K562 (cell line): ENCODE data around the gene FBXO28. TPM values are rescaled to one million over a fixed set of nuclear protein-coding genes. Genes with fewer than 3 reads are reported as not detected.

ENCODE experiments used
- ATAC-seq: fragments of 200-7000 bp; cut with Tn5 transposase; 3 replicates; pipeline ENCODE4 v1.9.1; 2020; ENCODE audit warnings: moderate library complexity
- BruUV-seq: library from RNA; stranded (reverse); fragments of 400-500 nt; replicated peaks from 2 replicates; lab custom pipeline; 2021; lab: Mats Ljungman, UMichigan
- CTCF ChIA-PET: fragments of 300-600 bp; formaldehyde crosslinking; extraction: SDS; loops from one replicate; lab custom pipeline; 2021; ENCODE audit warnings: low intra/inter-chr PET ratio; lab: Yijun Ruan, JAX
- POLR2A ChIA-PET: fragments of 300-600, 350-650 bp; sonication (Branson Sonifier 250); formaldehyde crosslinking; extraction: SDS; loops from one replicate; lab custom pipeline; 2021; ENCODE audit warnings: antibody characterized with exemption, inconsistent platforms; lab: Yijun Ruan, JAX
- DNase-seq, 4 experiments: peaks; one replicate each; pipeline versions ENCODE4 v3.0.0 to v3.0.0-alpha.2; 2011 to 2018; ENCODE audit warnings: low spot score in 3 of 4, mixed read lengths in 3 of 4; ENCODE audit errors: extremely low read depth in 1 of 4
- FAIRE-seq: peaks from 2 replicates; lab custom pipeline; 2011; peaks lifted over from hg19 to GRCh38; lab: Jason Lieb, UNC
- H2AFZ ChIP-seq: 2 replicates; pipeline ENCODE4 v1.6.0; 2011; ENCODE audit warnings: low read depth, low read length, control low read depth, inconsistent platforms
- H3K27ac ChIP-seq: fragments of 200-600 bp; 3 replicates; pipeline ENCODE4 v1.8.0; 2011; ENCODE audit warnings: low read depth, mild to moderate bottlenecking, control low read depth, inconsistent platforms, low read length, moderate library complexity, mixed read lengths; ENCODE audit errors: extremely low read depth
- H3K27me3 ChIP-seq, 2 experiments: fragments of 300-600 bp in 1 of 2; 2 replicates in 1 of 2; 3 replicates in 1 of 2; pipeline versions ENCODE4 v1.6.0 to v1.8.0; 2011; ENCODE audit warnings: inconsistent platforms in 2 of 2, low read length in 2 of 2, mild to moderate bottlenecking in 1 of 2, mixed read lengths in 1 of 2, moderate library complexity in 1 of 2; ENCODE audit not compliant: control insufficient read depth in 2 of 2, insufficient read depth in 2 of 2
- H3K36me3 ChIP-seq: fragments of 300-600 bp; 3 replicates; pipeline ENCODE4 v1.8.0; 2011; ENCODE audit warnings: mild to moderate bottlenecking, low read length, inconsistent platforms; ENCODE audit not compliant: control insufficient read depth, insufficient read depth
- H3K4me1 ChIP-seq, 2 experiments: fragments of 200-600 bp in 1 of 2; replicated peaks in 1 of 2; 2 replicates in 1 of 2; 3 replicates in 1 of 2; pipeline versions ENCODE4 v1.5.1 to v1.8.0; 2011; ENCODE audit warnings: inconsistent platforms in 2 of 2, low read length in 2 of 2, mild to moderate bottlenecking in 1 of 2, mixed read lengths in 1 of 2, moderate library complexity in 1 of 2; ENCODE audit not compliant: control insufficient read depth in 2 of 2, insufficient read depth in 2 of 2
- H3K4me2 ChIP-seq: 2 replicates; pipeline ENCODE4 v1.6.1; 2011; ENCODE audit warnings: low read length, control low read depth, inconsistent platforms, mixed read lengths; ENCODE audit not compliant: insufficient read depth
- H3K4me3 ChIP-seq: fragments of 200-600 bp; sonication (generic), shearing (Covaris generic); 2 replicates; pipeline ENCODE4 v1.5.1; 2016; ENCODE audit warnings: control low read depth, inconsistent platforms
- H3K79me2 ChIP-seq: fragments of 200-600 bp; 3 replicates; pipeline ENCODE4 v1.8.0; 2011; ENCODE audit warnings: low read length, inconsistent platforms; ENCODE audit not compliant: control insufficient read depth, insufficient read depth
- H3K9ac ChIP-seq, 2 experiments: 2 replicates each; pipeline versions ENCODE4 v1.6.0 to v1.6.1; 2011; ENCODE audit warnings: low read depth in 2 of 2, low read length in 2 of 2, control low read depth in 1 of 2, inconsistent platforms in 1 of 2, mild to moderate bottlenecking in 1 of 2, mixed read lengths in 1 of 2; ENCODE audit not compliant: insufficient read depth in 1 of 2
- H3K9me1 ChIP-seq: one replicate; pipeline ENCODE4 v1.6.0; 2011; ENCODE audit warnings: inconsistent platforms, mild to moderate bottlenecking, low read length, moderate library complexity; ENCODE audit not compliant: control insufficient read depth, insufficient read depth
- H3K9me3 ChIP-seq: replicated peaks from 2 replicates; pipeline ENCODE4 v1.5.1; 2011; ENCODE audit warnings: low read depth, low read length, inconsistent platforms; ENCODE audit not compliant: control insufficient read depth, insufficient read depth
- H4K20me1 ChIP-seq: replicated peaks from 2 replicates; pipeline ENCODE4 v1.6.1; 2011; ENCODE audit warnings: low read length, inconsistent platforms, mixed read lengths; ENCODE audit not compliant: control insufficient read depth, insufficient read depth
- BRF1 ChIP-seq: IDR thresholded peaks from 3 replicates; pipeline ENCODE4 v1.6.1; 2011; ENCODE audit warnings: borderline replicate concordance, mild to moderate bottlenecking; ENCODE audit not compliant: insufficient read length; ENCODE audit errors: extremely low read depth
- CSDE1 ChIP-seq, 2 experiments: fragments of 450-650 bp; IDR thresholded peaks; 2 replicates each; pipeline ENCODE4 v1.6.1; 2016; ENCODE audit warnings: mild to moderate bottlenecking in 1 of 2
- FOXJ3 ChIP-seq: sonication (generic); formaldehyde crosslinking; IDR thresholded peaks from 2 replicates; pipeline ENCODE4 v1.4.0; 2020; ENCODE audit warnings: mild to moderate bottlenecking, missing genetic modification reagents
- ILK ChIP-seq: fragments of 450-650 bp; IDR thresholded peaks from 2 replicates; pipeline ENCODE4 v1.6.1; 2016; ENCODE audit warnings: missing genetic modification characterization, low read depth, mild to moderate bottlenecking, missing compliant biosample characterization, moderate library complexity, borderline replicate concordance
- JUNB ChIP-seq: fragments of 450-650 bp; formaldehyde crosslinking; conservative IDR thresholded peaks from 2 replicates; pipeline ENCODE4 v1.4.0; 2020; ENCODE audit warnings: mild to moderate bottlenecking
- KAT2B ChIP-seq: IDR thresholded peaks from one replicate; pipeline ENCODE4 v1.6.1; 2012; ENCODE audit warnings: low read depth, mild to moderate bottlenecking, control low read depth, inconsistent platforms, low read length, moderate library complexity
- NELFE ChIP-seq: IDR thresholded peaks from 2 replicates; pipeline ENCODE4 v1.6.1; 2011; ENCODE audit warnings: mild to moderate bottlenecking; ENCODE audit not compliant: insufficient read depth, insufficient read length
- PCBP1 ChIP-seq: fragments of 200-400 bp; formaldehyde crosslinking; IDR thresholded peaks from 2 replicates; pipeline ENCODE4 v1.6.1; 2018; ENCODE audit warnings: mild to moderate bottlenecking, low read depth, low read length; ENCODE audit not compliant: poor library complexity, severe bottlenecking
- ZNF134 ChIP-seq: fragments of 250-450 bp; sonication (Bioruptor Pico); conservative IDR thresholded peaks from 2 replicates; pipeline ENCODE4 v1.4.0; 2020
- ZNF445 ChIP-seq: fragments of 250-450 bp; sonication (Bioruptor Pico); IDR thresholded peaks from 2 replicates; pipeline ENCODE4 v1.4.0; 2020; ENCODE audit warnings: low read depth, mild to moderate bottlenecking, moderate library complexity
- ZNF699 ChIP-seq: fragments of 250-450 bp; sonication (Bioruptor Pico); IDR thresholded peaks from 2 replicates; pipeline ENCODE4 v1.8.0; 2021; ENCODE audit warnings: mild to moderate bottlenecking, moderate library complexity; ENCODE audit not compliant: insufficient replicate concordance
- WGBS: fragments of 100-300 bp; shearing (Covaris generic); methylation state at CpG from one replicate; pipeline ENCODE4 v1.1.6; 2016; ENCODE audit warnings: low coverage, mixed read lengths; ENCODE audit not compliant: insufficient coverage; ENCODE audit errors: missing lambda C conversion rate; 5-methylcytosine and 5-hydroxymethylcytosine counted together
- in situ Hi-C: fragments of 300-500 bp; cut with MboI; formaldehyde crosslinking; loops from 4 replicates; pipeline ENCODE4 v1.15.0; 2018; ENCODE audit warnings: inconsistent platforms, mixed read lengths
- intact Hi-C: fragments of 100-400 bp; cut with micrococcal nuclease; formaldehyde crosslinking; loops from 2 replicates; pipeline ENCODE4 v1.14.2; 2022
- polyA plus RNA-seq, 8 experiments: library from polyadenylated mRNA; depleted of rRNA in 4 of 8; stranded (reverse) in 5 of 8; unstranded in 3 of 8; fragments of >200 nt; fragmentation: Nextera tagmentation in 2 of 8; fragmentation: Illumina TruSeq in 1 of 8; extraction: Ambion mirVana in 2 of 8; extraction: Trizol in 1 of 8; gene quantifications; 2 replicates each; pipeline versions ENCODE4 v1.2.1 to v1.2.3, GENCODE V29; 2011 to 2014; ENCODE audit warnings: inconsistent platforms in 1 of 8, missing spikeins in 1 of 8
- total RNA-seq, 7 experiments: library from RNA; depleted of rRNA in 6 of 7; stranded (reverse); fragments of >200 nt in 6 of 7; fragmentation: Illumina TruSeq in 2 of 7; extraction: Trizol in 2 of 7; gene quantifications; 2 replicates each; pipeline versions ENCODE4 v1.2.1 to v1.2.3, GENCODE V29; 2011 to 2021; ENCODE audit warnings: low replicate concordance in 1 of 7
- TF ChIP-seq, protein P1 (sequence below): fragments of 250-450 bp; sonication (Bioruptor Pico); IDR thresholded peaks from 2 replicates; pipeline ENCODE4 v1.6.1; 2021; ENCODE audit warnings: mild to moderate bottlenecking
- TF ChIP-seq, protein P2 (sequence below): fragments of 250-450 bp; sonication (Bioruptor Pico); IDR thresholded peaks from 2 replicates; pipeline ENCODE4 v1.5.1; 2021; ENCODE audit warnings: mild to moderate bottlenecking

FBXO28 gene
- total and polyA plus RNA-seq, 9 of the 15 experiments (the other 6 are each of a cell fraction or from before 2014, with no cell fraction given) = 4.1 to 34.8 (median 25.3) TPM

DNA sequence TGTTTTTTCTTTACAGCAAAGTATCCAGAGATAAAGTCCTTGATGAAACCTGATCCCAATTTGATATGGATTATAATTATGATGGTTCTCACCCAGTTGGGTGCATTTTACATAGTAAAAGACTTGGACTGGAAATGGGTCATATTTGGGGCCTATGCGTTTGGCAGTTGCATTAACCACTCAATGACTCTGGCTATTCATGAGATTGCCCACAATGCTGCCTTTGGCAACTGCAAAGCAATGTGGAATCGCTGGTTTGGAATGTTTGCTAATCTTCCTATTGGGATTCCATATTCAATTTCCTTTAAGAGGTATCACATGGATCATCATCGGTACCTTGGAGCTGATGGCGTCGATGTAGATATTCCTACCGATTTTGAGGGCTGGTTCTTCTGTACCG lies 75.7 kb downstream of the FBXO28 start:
- TF ChIP-seq ZNF699 (CRISPR knock-in tag) (no peak), PCBP1 (no peak), FOXJ3 (no peak)
- TF ChIP-seq, all 486 proteins: peak for 0
- Histone ChIP-seq H4K20me1 (no peaks in the 10 kb centered on the region), H3K4me2 (no peak overlapping the region), H3K4me1 (peaks cover 9 to 16% of the 10 kb centered on the region in 2 experiments; a peak in 4 of 5 replicates), H3K9me3 (no peaks in the 10 kb centered on the region; the same call in 1 of the 2 replicates), H3K9me1 (no peaks in the 10 kb centered on the region), H3K9ac (no peak overlapping the region), H3K27ac (no peak overlapping the region), H3K4me3 (no peak overlapping the region), H2AFZ (no peak overlapping the region), H3K36me3 (peaks cover 67% of the 10 kb centered on the region), H3K79me2 (peaks cover 58% of the 10 kb centered on the region), H3K27me3 (no peaks in the 10 kb centered on the region)
- intact Hi-C loops = no loop called here
- ChIA-PET CTCF (no interaction called here), POLR2A (interaction anchor here (1.8 kb wide), 1 partner anchor 15 kb away, joined by 6 read pairs; no protein-coding TSS in a partner anchor)
- DNase-seq (no peak), FAIRE-seq (no peak), ATAC-seq (no peak)
- in situ Hi-C loops = no loop called here
- no TSS peak for BruUV-seq
- WGBS = 96% methylated on average over 7 of the region's 7 CpGs

DNA sequence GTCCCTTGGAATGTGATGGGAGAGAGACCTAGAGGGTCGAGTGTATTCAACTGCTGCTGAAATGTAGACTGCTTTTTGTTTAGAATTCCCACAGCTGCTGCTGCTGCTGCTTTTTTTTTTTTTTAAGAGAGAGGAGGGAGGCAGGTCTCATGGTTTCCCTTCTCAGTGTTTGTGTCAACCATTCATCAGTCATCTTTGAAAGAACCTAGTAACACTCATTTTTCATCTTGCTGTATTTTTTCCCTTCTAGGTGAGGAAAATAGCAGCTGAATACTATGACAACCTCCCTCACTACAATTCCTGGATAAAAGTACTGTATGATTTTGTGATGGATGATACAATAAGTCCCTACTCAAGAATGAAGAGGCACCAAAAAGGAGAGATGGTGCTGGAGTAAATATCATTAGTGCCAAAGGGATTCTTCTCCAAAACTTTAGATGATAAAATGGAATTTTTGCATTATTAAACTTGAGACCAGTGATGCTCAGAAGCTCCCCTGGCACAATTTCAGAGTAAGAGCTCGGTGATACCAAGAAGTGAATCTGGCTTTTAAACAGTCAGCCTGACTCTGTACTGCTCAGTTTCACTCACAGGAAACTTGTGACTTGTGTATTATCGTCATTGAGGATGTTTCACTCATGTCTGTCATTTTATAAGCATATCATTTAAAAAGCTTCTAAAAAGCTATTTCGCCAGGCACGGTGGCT lies 78.3 kb downstream of the FBXO28 start:
- no peaks in the 10 kb centered on the region for H3K27me3 ChIP-seq
- H2AFZ ChIP-seq = no peak overlapping the region
- H3K9ac ChIP-seq = no peak overlapping the region
- WGBS = 86% methylated on average over 5 of the region's 5 CpGs
- H3K4me3 ChIP-seq = no peak overlapping the region
- FAIRE-seq (no peak), ATAC-seq (no peak), DNase-seq (no peak)
- no peaks in the 10 kb centered on the region for H3K9me1 ChIP-seq
- no peak overlapping the region for H3K27ac ChIP-seq
- CTCF ChIA-PET = no interaction called here
- H3K4me2 ChIP-seq = no peak overlapping the region
- TF ChIP-seq, protein P1, sequence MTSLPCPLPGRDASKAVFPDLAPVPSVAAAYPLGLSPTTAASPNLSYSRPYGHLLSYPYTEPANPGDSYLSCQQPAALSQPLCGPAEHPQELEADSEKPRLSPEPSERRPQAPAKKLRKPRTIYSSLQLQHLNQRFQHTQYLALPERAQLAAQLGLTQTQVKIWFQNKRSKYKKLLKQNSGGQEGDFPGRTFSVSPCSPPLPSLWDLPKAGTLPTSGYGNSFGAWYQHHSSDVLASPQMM (CRISPR knock-in tag) = no peak
- no peak for TF ChIP-seq JUNB (CRISPR knock-in tag)
- TF ChIP-seq, protein P2, sequence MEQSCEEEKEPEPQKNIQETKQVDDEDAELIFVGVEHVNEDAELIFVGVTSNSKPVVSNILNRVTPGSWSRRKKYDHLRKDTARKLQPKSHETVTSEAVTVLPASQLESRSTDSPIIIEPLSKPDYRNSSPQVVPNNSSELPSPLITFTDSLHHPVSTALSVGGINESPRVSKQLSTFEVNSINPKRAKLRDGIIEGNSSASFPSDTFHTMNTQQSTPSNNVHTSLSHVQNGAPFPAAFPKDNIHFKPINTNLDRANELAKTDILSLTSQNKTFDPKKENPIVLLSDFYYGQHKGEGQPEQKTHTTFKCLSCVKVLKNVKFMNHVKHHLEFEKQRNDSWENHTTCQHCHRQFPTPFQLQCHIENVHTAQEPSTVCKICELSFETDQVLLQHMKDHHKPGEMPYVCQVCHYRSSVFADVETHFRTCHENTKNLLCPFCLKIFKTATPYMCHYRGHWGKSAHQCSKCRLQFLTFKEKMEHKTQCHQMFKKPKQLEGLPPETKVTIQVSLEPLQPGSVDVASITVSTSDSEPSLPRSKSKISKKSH (CRISPR knock-in tag) = no peak
- TF ChIP-seq ZNF445 = no peak
- TF ChIP-seq KAT2B = no peak
- no peak for TF ChIP-seq NELFE
- TF ChIP-seq ZNF134 = no peak
- no peak for TF ChIP-seq ILK (tag)
- TF ChIP-seq BRF1 = no peak
- no peak for TF ChIP-seq CSDE1 (IDR thresholded peaks at IDR 0.05)
- H3K36me3 ChIP-seq = peaks cover 48% of the 10 kb centered on the region
- intact Hi-C loops (no loop called here), in situ Hi-C loops (no loop called here)
- no peaks in the 10 kb centered on the region for H3K4me1 ChIP-seq
- peaks cover 33% of the 10 kb centered on the region for H3K79me2 ChIP-seq
- BruUV-seq = TSS peak; percentile 25
- H4K20me1 ChIP-seq = no peaks in the 10 kb centered on the region
- no peaks in the 10 kb centered on the region; the same call in 1 of the 2 replicates for H3K9me3 ChIP-seq
- POLR2A ChIA-PET = interaction anchor here (0.8 to 2.2 kb wide), 4 partner anchors 9 to 142 kb away, joined by 3 to 9 read pairs (median 6); partner anchors contain the start of gene DEGS1
